ENCODE measurements around the gene RGL1. TPM values are rescaled to one million over a fixed set of nuclear protein-coding genes. Genes with fewer than 3 reads are reported as not detected.

Gene RGL1
- total and polyA plus RNA-seq, 8 donors, result 0.58 to 22.2 (median 8.5) TPM

DNA sequence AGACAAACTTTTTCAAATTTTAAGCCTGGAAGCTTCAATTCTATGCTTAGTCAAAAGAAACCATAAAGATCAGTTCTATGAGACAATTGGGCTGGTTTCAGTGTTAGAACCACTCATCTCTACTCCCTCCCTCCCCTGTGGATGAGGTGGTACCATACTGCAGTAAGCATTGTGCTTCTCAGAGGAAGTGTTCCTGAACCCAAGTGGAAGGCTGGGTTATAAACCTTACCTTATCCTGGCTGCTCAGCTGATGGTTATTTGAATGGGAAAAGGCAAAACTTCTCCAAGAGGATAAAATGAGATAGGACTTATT, 34.1 kb upstream of the RGL1 start:
- TF ChIP-seq, protein P1, sequence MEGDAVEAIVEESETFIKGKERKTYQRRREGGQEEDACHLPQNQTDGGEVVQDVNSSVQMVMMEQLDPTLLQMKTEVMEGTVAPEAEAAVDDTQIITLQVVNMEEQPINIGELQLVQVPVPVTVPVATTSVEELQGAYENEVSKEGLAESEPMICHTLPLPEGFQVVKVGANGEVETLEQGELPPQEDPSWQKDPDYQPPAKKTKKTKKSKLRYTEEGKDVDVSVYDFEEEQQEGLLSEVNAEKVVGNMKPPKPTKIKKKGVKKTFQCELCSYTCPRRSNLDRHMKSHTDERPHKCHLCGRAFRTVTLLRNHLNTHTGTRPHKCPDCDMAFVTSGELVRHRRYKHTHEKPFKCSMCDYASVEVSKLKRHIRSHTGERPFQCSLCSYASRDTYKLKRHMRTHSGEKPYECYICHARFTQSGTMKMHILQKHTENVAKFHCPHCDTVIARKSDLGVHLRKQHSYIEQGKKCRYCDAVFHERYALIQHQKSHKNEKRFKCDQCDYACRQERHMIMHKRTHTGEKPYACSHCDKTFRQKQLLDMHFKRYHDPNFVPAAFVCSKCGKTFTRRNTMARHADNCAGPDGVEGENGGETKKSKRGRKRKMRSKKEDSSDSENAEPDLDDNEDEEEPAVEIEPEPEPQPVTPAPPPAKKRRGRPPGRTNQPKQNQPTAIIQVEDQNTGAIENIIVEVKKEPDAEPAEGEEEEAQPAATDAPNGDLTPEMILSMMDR (IDR thresholded peaks at IDR 0.05), result no peak
- no peak for TF ChIP-seq POLR2AphosphoS5 (IDR thresholded peaks at IDR 0.05)
- TF ChIP-seq POLR2A (IDR thresholded peaks at IDR 0.05), result no peak
- no peak for TF ChIP-seq EP300 (IDR thresholded peaks at IDR 0.05)
- Histone ChIP-seq H3K36me3 (no peaks in the 10 kb centered on the region), H3K4me3 (no peak overlapping the region), H3K27me3 (no peaks in the 10 kb centered on the region), H3K4me1 (no peaks in the 10 kb centered on the region), H3K27ac (no peak overlapping the region), H3K9me3 (peaks cover 0 to 23% (median 13%) of the 10 kb centered on the region in 4 donors)
- no peak for DNase-seq
- intact Hi-C loops (cut with DNase I; ENCODE audit: low total_unique reads), result no loop called here

DNA sequence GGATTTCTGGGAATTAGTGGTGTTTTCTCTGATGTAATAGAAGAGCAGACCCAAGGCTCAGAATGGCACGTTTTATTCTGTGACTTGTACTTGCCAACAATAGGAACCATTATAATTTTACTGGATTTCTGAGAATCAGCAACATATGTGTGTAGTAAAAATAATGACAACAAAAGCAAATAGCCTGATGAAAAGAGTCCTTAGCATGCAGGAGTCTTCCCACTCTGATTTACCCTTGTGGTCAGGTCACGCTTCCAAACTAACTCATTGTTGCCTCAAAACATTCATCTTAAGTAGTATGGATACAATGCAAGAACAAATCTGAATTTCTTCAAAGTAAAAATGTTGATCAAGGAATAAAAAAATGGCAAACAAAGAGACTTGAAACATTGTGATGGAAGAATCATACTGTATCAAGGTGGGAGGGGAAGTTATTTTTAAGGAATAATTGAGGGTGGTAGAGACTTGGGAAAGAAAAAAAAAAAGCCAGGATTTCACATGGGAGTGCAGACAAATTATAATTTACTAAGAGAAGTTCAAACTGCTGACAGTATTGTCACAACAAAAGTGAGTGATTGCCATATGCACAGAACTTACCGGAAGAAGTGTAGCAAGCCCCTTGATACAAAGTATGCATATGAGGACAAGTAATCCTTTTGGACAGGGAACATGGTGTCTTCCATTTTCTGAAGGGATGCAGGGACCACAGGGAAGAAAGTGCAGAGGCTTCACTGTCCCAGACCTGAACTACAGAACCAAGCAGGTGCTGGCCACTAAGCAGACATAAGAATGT, 31.2 kb upstream of the RGL1 start:
- intact Hi-C loops (cut with DNase I; ENCODE audit: low total_unique reads), result no loop called here
- no peak overlapping the region for H3K27ac ChIP-seq
- TF ChIP-seq POLR2A (IDR thresholded peaks at IDR 0.05) (no peak), POLR2AphosphoS5 (IDR thresholded peaks at IDR 0.05) (no peak), EP300 (IDR thresholded peaks at IDR 0.05) (no peak)
- TF ChIP-seq, protein P1 (IDR thresholded peaks at IDR 0.05), result no peak
- peaks cover 0 to 23% (median 13%) of the 10 kb centered on the region in 4 donors for H3K9me3 ChIP-seq
- H3K36me3 ChIP-seq, result no peaks in the 10 kb centered on the region
- 81 to 89% (median 88%) methylated on average over 3 of the region's 3 CpGs for WGBS, 5 donors
- no peak for DNase-seq
- H3K4me1 ChIP-seq, result no peaks in the 10 kb centered on the region
- H3K4me3 ChIP-seq, result no peak overlapping the region
- H3K27me3 ChIP-seq, result no peaks in the 10 kb centered on the region

DNA sequence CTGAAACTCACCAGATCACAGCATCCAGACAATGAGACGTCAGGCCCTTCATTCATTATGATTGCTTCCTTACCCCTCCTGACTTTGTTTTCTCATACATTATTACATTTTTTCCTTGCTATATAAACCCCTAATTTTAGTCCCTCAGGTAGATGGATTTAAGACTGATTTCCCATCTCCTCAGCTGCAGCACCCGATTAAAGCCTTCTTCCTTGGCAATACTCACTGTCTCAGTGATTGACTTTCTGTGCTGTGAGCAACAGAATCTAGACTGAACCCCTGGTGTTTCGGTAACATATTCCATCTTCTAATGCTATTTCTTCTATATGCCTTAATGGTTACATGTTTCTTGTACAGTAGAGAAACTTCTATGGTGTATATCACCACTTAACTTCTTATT, 30.0 kb upstream of the RGL1 start:
- Histone ChIP-seq H3K27me3 (no peaks in the 10 kb centered on the region), H3K9me3 (peaks cover 0 to 18% (median 12%) of the 10 kb centered on the region in 4 donors), H3K36me3 (no peaks in the 10 kb centered on the region), H3K27ac (no peak overlapping the region), H3K4me3 (no peak overlapping the region), H3K4me1 (no peaks in the 10 kb centered on the region)
- intact Hi-C loops (cut with DNase I; ENCODE audit: low total_unique reads), result no loop called here
- TF ChIP-seq POLR2A (IDR thresholded peaks at IDR 0.05) (no peak), EP300 (IDR thresholded peaks at IDR 0.05) (no peak), POLR2AphosphoS5 (IDR thresholded peaks at IDR 0.05) (no peak)
- TF ChIP-seq, protein P1 (IDR thresholded peaks at IDR 0.05), result no peak
- 95 to 98% (median 95%) methylated on average over 3 of the region's 3 CpGs for WGBS, 5 donors
- no peak for DNase-seq

DNA sequence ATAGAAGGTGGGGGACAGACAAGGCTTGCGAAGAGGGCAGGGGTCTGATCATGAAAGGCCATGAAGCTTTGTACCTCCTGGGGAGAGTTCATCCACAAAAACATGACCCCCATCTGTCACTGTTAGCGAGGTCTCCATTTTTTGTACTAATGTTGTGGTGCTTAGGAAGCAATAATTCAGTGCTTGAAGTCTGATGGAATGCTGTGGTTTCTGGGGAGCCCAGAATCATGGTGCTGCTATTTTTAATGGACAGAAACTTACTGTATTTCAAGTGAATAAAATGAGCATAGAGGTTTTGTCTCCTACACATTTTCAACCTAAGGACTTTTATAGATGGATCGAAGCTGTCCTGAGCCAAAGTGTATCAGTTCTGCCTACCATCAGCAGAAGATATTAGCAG, 28.2 kb upstream of the RGL1 start:
- WGBS, 5 donors, result 85 to 91% (median 89%) methylated on average over 3 of the region's 3 CpGs
- H3K36me3 ChIP-seq, result no peaks in the 10 kb centered on the region
- no peak overlapping the region for H3K4me3 ChIP-seq
- DNase-seq, result no peak
- no peaks in the 10 kb centered on the region for H3K27me3 ChIP-seq
- TF ChIP-seq POLR2AphosphoS5 (IDR thresholded peaks at IDR 0.05) (no peak), POLR2A (IDR thresholded peaks at IDR 0.05) (no peak), EP300 (IDR thresholded peaks at IDR 0.05) (no peak)
- TF ChIP-seq, protein P1 (IDR thresholded peaks at IDR 0.05), result no peak
- no peak overlapping the region for H3K27ac ChIP-seq
- no peaks in the 10 kb centered on the region for H3K4me1 ChIP-seq
- H3K9me3 ChIP-seq, result peaks cover 0 to 10% (median 5%) of the 10 kb centered on the region in 4 donors
- intact Hi-C loops (cut with DNase I; ENCODE audit: low total_unique reads), result no loop called here
